ENCODE measurements around the gene CHRNA4.

DNA sequence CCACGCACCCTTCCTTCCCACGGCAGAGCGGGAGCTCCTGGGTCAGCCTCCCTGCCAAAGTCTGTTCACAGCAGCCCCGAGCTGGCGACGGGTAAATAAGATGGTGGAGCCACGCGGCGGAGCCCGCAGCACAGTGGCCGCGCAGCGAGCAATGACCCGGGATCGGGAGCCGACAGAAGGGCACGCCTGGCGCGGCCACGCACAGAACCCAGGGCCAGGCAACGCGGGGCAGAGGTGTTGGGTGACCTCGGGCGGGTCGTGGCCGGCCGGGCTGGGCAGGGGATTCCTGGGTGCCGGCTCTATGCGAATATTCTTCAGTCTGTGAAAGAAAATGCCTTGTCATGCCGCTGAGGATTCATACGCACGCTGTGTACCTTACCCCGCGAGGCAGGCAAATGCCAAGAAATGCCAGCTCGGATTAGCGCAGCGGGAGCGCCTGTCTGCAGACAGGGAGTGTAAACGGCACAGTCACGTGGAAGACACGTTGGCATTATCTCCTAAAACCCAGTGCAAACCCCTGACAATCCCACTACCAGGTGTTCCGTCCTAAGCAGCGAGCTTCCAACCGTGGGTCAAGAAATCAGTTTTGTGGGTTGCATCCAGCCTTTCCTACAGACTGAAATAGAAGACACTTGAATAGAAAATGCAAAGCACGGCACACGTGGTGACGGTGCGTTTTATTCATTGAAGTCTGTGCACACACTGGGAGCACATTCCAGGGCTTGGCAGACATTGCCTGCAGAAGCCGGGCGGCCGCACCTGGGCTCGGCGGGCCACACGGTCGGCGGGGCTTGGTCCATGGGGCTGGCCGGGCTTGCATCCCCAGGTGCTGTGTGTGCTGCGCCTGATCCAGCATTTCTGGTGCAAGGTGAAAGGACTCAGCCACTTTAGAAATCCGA lies 18.3 kb downstream of the CHRNA4 start:
- TF ChIP-seq, protein P1, sequence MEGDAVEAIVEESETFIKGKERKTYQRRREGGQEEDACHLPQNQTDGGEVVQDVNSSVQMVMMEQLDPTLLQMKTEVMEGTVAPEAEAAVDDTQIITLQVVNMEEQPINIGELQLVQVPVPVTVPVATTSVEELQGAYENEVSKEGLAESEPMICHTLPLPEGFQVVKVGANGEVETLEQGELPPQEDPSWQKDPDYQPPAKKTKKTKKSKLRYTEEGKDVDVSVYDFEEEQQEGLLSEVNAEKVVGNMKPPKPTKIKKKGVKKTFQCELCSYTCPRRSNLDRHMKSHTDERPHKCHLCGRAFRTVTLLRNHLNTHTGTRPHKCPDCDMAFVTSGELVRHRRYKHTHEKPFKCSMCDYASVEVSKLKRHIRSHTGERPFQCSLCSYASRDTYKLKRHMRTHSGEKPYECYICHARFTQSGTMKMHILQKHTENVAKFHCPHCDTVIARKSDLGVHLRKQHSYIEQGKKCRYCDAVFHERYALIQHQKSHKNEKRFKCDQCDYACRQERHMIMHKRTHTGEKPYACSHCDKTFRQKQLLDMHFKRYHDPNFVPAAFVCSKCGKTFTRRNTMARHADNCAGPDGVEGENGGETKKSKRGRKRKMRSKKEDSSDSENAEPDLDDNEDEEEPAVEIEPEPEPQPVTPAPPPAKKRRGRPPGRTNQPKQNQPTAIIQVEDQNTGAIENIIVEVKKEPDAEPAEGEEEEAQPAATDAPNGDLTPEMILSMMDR (conservative IDR thresholded peaks at IDR 0.05), result no peak
- no peak for TF ChIP-seq ZFX (IDR thresholded peaks at IDR 0.05)

Measured in C4-2B (cell line).